ENCODE data around the gene COL25A1. TPM values are rescaled to one million over a fixed set of nuclear protein-coding genes. Genes with fewer than 3 reads are reported as not detected.
A peak's percentile ranks its signal among the peaks of the same experiment; 100 is the strongest.

COL25A1 gene
- polyA plus RNA-seq, 1 donor: 2.5 TPM

DNA sequence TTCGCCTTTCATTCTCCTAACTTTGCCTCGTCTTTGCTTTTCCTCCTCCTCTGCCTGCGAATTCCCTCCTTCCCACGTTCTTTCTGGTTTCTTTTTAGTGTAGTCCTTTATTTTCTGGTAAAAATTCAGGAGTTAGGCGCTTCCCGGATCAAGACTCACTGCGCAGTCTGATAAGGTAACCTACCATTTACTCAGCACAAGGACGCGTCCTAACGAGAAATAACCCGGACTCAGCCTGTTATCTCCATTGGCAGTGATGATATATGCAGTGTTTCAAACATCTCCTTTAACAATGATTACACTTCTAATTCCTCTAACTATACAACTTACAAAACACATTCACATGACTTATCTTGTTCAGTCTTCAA is 539.2 kb downstream of the COL25A1 start:
- Histone ChIP-seq H3K4me1 (ENCODE audit: control insufficient read depth, insufficient read depth, low read length) (no peaks in the 10 kb centered on the region), H3K27me3 (ENCODE audit: control insufficient read depth, insufficient read depth, low read length) (peaks cover 27% of the 10 kb centered on the region), H3K27ac (ENCODE audit: low read length) (no peak overlapping the region), H3K4me3 (ENCODE audit: low read length) (peak overlapping the region; percentile 30), H3K36me3 (ENCODE audit: control insufficient read depth, insufficient read depth, low read length) (no peaks in the 10 kb centered on the region), H3K9me3 (ENCODE audit: control insufficient read depth, low read depth, low read length) (peaks cover 4% of the 10 kb centered on the region)
- 0% methylated on average over 7 of the region's 11 CpGs for WGBS (ENCODE audit: insufficient coverage, low lambda C conversion rate)
- peak in 1 of 2 donors; percentile 6 for DNase-seq

- Histone ChIP-seq H3K36me3 (ENCODE audit: control insufficient read depth, insufficient read depth, low read length) (no peaks in the 10 kb centered on the region), H3K27me3 (ENCODE audit: control insufficient read depth, insufficient read depth, low read length) (peaks cover 27% of the 10 kb centered on the region), H3K4me1 (ENCODE audit: control insufficient read depth, insufficient read depth, low read length) (no peaks in the 10 kb centered on the region), H3K9me3 (ENCODE audit: control insufficient read depth, low read depth, low read length) (peaks cover 4% of the 10 kb centered on the region), H3K4me3 (ENCODE audit: low read length) (peak within 1 kb of the TSS; percentile 30), H3K27ac (ENCODE audit: low read length) (no peak within 1 kb of the TSS)
- DNase-seq: peak; percentile 9 to 70
- WGBS (ENCODE audit: insufficient coverage, low lambda C conversion rate): 0% methylated on average over 3 of the region's 61 CpGs
Measured at GRCh38 chr4:108762559-108763225, 539.8 kb downstream of the COL25A1 start, which contains the start of gene ETNPPL. Gene ETNPPL, minus strand, starts transcription at chr4:108763053. Its CDS starts 155 bp downstream, at chr4:108762898.

Other genes starting within 250 kb of the COL25A1 start
- gene SEC24B, start 131.2 kb upstream of the COL25A1 start, polyA plus RNA-seq: 29.3 TPM

Measured in large intestine (tissue), 3 donors.